ENCODE data around the gene KCNK7. TPM values are rescaled to one million over a fixed set of nuclear protein-coding genes. Genes with fewer than 3 reads are reported as not detected.
A peak's percentile ranks its signal among the peaks of the same experiment; 100 is the strongest.

Gene KCNK7
- polyA plus RNA-seq, 1 of the 3 experiments (the other 2 are of a cell fraction) = 0.58 TPM

DNA sequence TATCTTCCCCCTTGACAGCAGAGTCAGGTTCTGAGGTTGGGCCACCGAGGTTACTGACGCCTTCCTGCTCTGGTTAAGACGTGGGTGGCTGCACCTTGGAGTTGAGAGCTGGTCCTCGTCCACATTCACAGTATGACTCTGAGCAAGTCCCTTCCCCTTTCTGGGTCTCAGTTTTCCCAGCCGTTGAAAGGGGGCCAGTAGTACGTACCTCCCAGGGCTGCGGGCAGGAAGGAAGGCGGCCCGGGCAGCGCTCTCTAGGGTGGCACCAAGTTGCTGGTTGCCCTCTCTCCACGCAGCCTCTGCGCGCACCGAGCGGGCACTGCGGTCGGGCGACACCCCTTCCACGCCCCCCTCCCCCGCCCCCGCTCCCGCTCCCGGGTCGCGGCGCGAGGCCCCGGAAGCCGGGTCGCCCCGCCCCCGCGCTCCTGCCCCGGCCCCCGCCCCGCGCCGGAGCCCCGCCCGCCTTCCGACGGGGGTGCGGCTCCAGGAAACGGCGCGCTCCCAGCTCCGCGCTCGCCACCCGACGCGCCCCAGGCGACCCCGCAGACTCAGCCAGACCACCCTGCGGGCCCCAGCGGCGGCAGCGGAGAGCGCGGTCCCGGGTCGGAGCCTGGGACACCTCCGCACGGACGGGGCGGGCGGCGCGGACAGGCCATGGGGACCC, 19.9 kb downstream of the KCNK7 start, which contains the start of gene EHBP1L1:
Gene EHBP1L1, plus strand, starts transcription at position 486 of the 664 bp plus-strand sequence. CDS start 250 bp downstream, outside the sequence.
- peak; percentile 91 for DNase-seq
- H3K4me2 ChIP-seq = peak within 1 kb of the TSS; percentile 99
- ChIA-PET CTCF (interaction anchor here (0.5 to 13.6 kb wide), 5 partner anchors 14 to 35 kb away, joined by 3 to 295 read pairs (median 4); partner anchors contain the start of gene KCNK7), POLR2A (interaction anchor here (0.7 to 1.7 kb wide), 5 partner anchors 11 to 158 kb away, joined by 4 to 7 read pairs (median 4); partner anchors contain the start of genes NEAT1 and SIPA1)
- H3K79me2 ChIP-seq (ENCODE audit: insufficient read depth) = peaks cover 59% of the 10 kb centered on the region
- peak within 1 kb of the TSS; percentile 78 for H3K9ac ChIP-seq
- no peaks in the 10 kb centered on the region for H3K27me3 ChIP-seq (ENCODE audit: insufficient read depth)
- peaks cover 44 to 53% of the 10 kb centered on the region in 2 experiments; a peak in 3 of 4 replicates for H3K4me1 ChIP-seq (ENCODE audit: control insufficient read depth in 1 of 2, insufficient read depth in 2 of 2, low read depth in 1 of 2, low read length in 1 of 2)
- H4K20me1 ChIP-seq (ENCODE audit: insufficient read depth) = peaks cover 25% of the 10 kb centered on the region
- H3K9me3 ChIP-seq = no peaks in the 10 kb centered on the region
- H3K36me3 ChIP-seq (replicated peaks in 1 of 2; ENCODE audit: control insufficient read depth in 1 of 2, insufficient read depth in 2 of 2, low read length in 1 of 2) = peaks cover 22 to 27% of the 10 kb centered on the region in 2 experiments
- peak within 1 kb of the TSS; percentile 64 to 68 for H3K4me3 ChIP-seq (ENCODE audit: low read depth in 2 of 2, low read length in 1 of 2)
- no peaks in the 10 kb centered on the region for H3K9me2 ChIP-seq
- no peak within 1 kb of the TSS for H2AFZ ChIP-seq (ENCODE audit: low read depth)
- 4% methylated on average over 24 of the region's 69 CpGs for WGBS (ENCODE audit: low lambda C conversion rate)
- TF ChIP-seq RCOR1 (IDR thresholded peaks at IDR 0.05; ENCODE audit: low read length) (no peak), NFIC (IDR thresholded peaks at IDR 0.05; ENCODE audit: borderline replicate concordance) (no peak)
- TF ChIP-seq, protein P1, sequence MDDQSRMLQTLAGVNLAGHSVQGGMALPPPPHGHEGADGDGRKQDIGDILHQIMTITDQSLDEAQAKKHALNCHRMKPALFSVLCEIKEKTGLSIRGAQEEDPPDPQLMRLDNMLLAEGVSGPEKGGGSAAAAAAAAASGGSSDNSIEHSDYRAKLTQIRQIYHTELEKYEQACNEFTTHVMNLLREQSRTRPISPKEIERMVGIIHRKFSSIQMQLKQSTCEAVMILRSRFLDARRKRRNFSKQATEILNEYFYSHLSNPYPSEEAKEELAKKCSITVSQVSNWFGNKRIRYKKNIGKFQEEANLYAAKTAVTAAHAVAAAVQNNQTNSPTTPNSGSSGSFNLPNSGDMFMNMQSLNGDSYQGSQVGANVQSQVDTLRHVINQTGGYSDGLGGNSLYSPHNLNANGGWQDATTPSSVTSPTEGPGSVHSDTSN (IDR thresholded peaks at IDR 0.05) = no peak; the same call in 1 of the 2 replicates
- peaks cover 38% of the 10 kb centered on the region for H3F3A ChIP-seq (replicated peaks; ENCODE audit: insufficient read depth)
- peak within 1 kb of the TSS; percentile 69 to 81 for H3K27ac ChIP-seq (ENCODE audit: low read depth in 2 of 2, low read length in 1 of 2)

DNA sequence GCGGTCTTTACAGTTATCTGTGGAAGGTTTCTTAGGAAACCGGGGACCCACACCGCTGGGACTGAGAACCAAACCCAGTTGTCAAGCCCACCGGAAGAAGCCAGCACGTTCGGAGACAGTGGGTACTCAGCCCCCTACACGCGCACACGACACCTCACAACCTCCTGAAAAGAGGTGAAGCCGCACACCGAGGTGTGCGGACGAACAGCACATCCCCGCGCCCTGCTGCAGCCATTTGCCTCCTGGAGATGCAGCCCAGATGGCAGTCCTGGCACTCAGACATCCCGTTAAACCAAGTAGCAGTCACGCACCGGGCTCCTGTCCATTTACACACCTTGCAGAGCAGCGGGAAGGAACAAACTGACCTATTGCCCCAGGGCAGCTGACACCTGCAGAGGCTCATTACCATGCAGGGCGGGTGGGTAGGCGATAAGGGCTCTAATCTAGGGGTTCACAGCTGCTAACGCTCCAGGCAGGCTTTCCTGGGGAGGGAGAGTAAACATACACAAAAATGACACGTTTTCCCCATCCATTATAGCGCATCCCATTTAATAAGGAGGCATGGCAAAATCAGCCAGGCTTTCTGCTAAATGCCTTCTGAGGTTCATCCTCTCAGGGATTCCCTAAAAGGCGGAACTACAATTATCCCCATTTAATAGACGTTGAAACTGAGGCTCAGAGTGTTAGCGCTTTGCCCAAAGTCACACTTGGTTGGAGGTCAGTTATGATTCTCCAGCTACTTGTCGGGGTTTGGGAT, 20.6 kb downstream of the KCNK7 start:
- no peak for DNase-seq
- POLR2A ChIA-PET = interaction anchor here (0.7 to 1.3 kb wide), 2 partner anchors 63 to 152 kb away, joined by 4 read pairs; partner anchors contain the start of genes NEAT1 and SIPA1
- Histone ChIP-seq H3K4me2 (peak overlapping the region; percentile 83; the same call in 1 of the 2 replicates), H3K9me2 (no peaks in the 10 kb centered on the region), H3K4me3 (ENCODE audit: low read depth in 2 of 2, low read length in 1 of 2) (peak overlapping the region; percentile 35; a peak in 3 of 4 replicates), H3K27ac (ENCODE audit: low read depth in 2 of 2, low read length in 1 of 2) (peak overlapping the region; percentile 56 to 81), H3K4me1 (ENCODE audit: control insufficient read depth in 1 of 2, insufficient read depth in 2 of 2, low read depth in 1 of 2, low read length in 1 of 2) (peaks cover 44 to 53% of the 10 kb centered on the region in 2 experiments; a peak in 3 of 4 replicates), H3K79me2 (ENCODE audit: insufficient read depth) (peaks cover 63% of the 10 kb centered on the region), H3F3A (replicated peaks; ENCODE audit: insufficient read depth) (peaks cover 38% of the 10 kb centered on the region), H3K9me3 (no peaks in the 10 kb centered on the region), H4K20me1 (ENCODE audit: insufficient read depth) (peaks cover 25% of the 10 kb centered on the region), H3K36me3 (replicated peaks in 1 of 2; ENCODE audit: control insufficient read depth in 1 of 2, insufficient read depth in 2 of 2, low read length in 1 of 2) (peaks cover 19 to 20% of the 10 kb centered on the region in 2 experiments), H2AFZ (ENCODE audit: low read depth) (no peak overlapping the region), H3K27me3 (ENCODE audit: insufficient read depth) (no peaks in the 10 kb centered on the region), H3K9ac (no peak overlapping the region)
- TF ChIP-seq ZBTB33 (IDR thresholded peaks at IDR 0.05; ENCODE audit: borderline replicate concordance, low read depth) (no peak), RFX5 (IDR thresholded peaks at IDR 0.05; ENCODE audit: low read length) (no peak), POLR2AphosphoS5 (IDR thresholded peaks at IDR 0.05; ENCODE audit: low read depth, low read length) (no peak; the same call in 1 of the 2 replicates), SIN3A (IDR thresholded peaks at IDR 0.05; ENCODE audit: borderline replicate concordance, low read depth, low read length) (no peak), RAD21 (IDR thresholded peaks at IDR 0.05; ENCODE audit: low read length) (no peak), MEF2A (IDR thresholded peaks at IDR 0.05; ENCODE audit: borderline replicate concordance, low read depth) (no peak), FOXM1 (IDR thresholded peaks at IDR 0.05; ENCODE audit: low read depth) (no peak), NRF1 (IDR thresholded peaks at IDR 0.05; ENCODE audit: low read depth, low read length) (no peak), SMC3 (IDR thresholded peaks at IDR 0.05; ENCODE audit: low read depth, low read length) (no peak), GATA2 (CRISPR knock-in tag; IDR thresholded peaks at IDR 0.05) (no peak), RCOR1 (IDR thresholded peaks at IDR 0.05; ENCODE audit: low read length) (no peak), TAF1 (IDR thresholded peaks at IDR 0.05; ENCODE audit: borderline replicate concordance, low read depth, low read length) (no peak), USF2 (IDR thresholded peaks at IDR 0.05; ENCODE audit: borderline replicate concordance, low read depth, low read length) (no peak)
- TF ChIP-seq, protein P1 (IDR thresholded peaks at IDR 0.05) = no peak
- TF ChIP-seq, protein P2, sequence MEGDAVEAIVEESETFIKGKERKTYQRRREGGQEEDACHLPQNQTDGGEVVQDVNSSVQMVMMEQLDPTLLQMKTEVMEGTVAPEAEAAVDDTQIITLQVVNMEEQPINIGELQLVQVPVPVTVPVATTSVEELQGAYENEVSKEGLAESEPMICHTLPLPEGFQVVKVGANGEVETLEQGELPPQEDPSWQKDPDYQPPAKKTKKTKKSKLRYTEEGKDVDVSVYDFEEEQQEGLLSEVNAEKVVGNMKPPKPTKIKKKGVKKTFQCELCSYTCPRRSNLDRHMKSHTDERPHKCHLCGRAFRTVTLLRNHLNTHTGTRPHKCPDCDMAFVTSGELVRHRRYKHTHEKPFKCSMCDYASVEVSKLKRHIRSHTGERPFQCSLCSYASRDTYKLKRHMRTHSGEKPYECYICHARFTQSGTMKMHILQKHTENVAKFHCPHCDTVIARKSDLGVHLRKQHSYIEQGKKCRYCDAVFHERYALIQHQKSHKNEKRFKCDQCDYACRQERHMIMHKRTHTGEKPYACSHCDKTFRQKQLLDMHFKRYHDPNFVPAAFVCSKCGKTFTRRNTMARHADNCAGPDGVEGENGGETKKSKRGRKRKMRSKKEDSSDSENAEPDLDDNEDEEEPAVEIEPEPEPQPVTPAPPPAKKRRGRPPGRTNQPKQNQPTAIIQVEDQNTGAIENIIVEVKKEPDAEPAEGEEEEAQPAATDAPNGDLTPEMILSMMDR (IDR thresholded peaks at IDR 0.05) = no peak
- WGBS (ENCODE audit: low lambda C conversion rate) = 83% methylated on average over 24 of the region's 28 CpGs
- CTCF ChIA-PET = interaction anchor here (1.3 to 13.6 kb wide), 4 partner anchors 13 to 34 kb away, joined by 3 to 295 read pairs (median 110); partner anchors contain the start of gene KCNK7

Measured in SK-N-SH (cell line).